ENCODE data around the gene KIF2A. TPM values are rescaled to one million over a fixed set of nuclear protein-coding genes. Genes with fewer than 3 reads are reported as not detected.

KIF2A gene
- total and polyA plus RNA-seq, 9 of the 15 experiments (the other 6 are each of a cell fraction or from before 2014, with no cell fraction given), result 42.6 to 126 (median 77.6) TPM

DNA sequence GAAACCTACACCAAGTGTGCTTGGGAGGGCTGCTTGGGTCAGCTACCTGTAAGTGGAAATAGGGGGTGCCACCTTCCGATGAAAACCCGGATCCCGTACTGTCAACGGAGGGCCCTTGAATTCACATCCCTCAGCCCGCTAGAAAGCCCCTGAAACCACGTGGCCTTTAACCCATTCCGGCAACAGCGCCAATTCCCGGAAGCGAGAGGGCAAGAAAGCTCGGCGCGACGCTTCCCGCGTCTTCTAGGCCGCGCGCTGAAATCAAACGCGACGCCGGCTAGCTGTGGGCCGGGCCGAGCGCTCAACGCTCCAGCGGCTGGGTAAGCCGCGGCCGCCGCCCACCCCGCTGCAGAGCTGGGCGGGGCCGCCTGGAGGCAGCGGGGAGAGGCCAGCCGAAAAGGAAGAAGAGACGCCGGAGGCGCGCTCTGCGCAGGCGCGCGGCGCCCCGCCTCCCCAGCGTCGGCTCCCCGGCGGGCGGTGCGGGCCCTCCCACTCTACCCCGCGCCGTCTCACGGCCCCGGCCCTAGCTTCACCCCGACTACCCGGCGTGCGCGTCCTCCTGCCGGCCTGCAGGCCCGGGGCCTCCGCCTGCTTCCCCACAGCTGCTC is at the start of gene KIF2A (continued):
- TF ChIP-seq, protein P1, sequence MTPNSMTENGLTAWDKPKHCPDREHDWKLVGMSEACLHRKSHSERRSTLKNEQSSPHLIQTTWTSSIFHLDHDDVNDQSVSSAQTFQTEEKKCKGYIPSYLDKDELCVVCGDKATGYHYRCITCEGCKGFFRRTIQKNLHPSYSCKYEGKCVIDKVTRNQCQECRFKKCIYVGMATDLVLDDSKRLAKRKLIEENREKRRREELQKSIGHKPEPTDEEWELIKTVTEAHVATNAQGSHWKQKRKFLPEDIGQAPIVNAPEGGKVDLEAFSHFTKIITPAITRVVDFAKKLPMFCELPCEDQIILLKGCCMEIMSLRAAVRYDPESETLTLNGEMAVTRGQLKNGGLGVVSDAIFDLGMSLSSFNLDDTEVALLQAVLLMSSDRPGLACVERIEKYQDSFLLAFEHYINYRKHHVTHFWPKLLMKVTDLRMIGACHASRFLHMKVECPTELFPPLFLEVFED (CRISPR knock-in tag; conservative IDR thresholded peaks at IDR 0.05), result 0 out of 2 replicates have a peak, but pooled peaks have one; percentile 40
- TF ChIP-seq ZBTB17 (CRISPR knock-in tag; IDR thresholded peaks at IDR 0.05) (peak; percentile 80; the same call in 1 of the 2 replicates), TBL1XR1 (IDR thresholded peaks at IDR 0.05; ENCODE audit: low read length in 2 of 2) (peak in 1 of 2 experiments; percentile 60; a peak in 2 of 4 replicates), LEF1 (IDR thresholded peaks at IDR 0.05) (no peak), EZH2 (IDR thresholded peaks at IDR 0.05; ENCODE audit: borderline replicate concordance, low read depth, low read length) (no peak), GABPB1 (CRISPR knock-in tag; IDR thresholded peaks at IDR 0.05) (peak; percentile 84), DPF2 (IDR thresholded peaks at IDR 0.05) (no peak), RFX7 (CRISPR knock-in tag; IDR thresholded peaks at IDR 0.05) (0 out of 2 replicates have a peak, but pooled peaks have one; percentile 48), SPI1 (IDR thresholded peaks at IDR 0.05; ENCODE audit: borderline replicate concordance, low read depth, low read length) (no peak), TCFL5 (CRISPR knock-in tag; conservative IDR thresholded peaks at IDR 0.05) (no peak), NONO (IDR thresholded peaks at IDR 0.05; ENCODE audit: low read depth in 2 of 2, low read length in 1 of 2) (peak in 1 of 2 experiments; percentile 53; a peak in 2 of 4 replicates), CHD1 (IDR thresholded peaks at IDR 0.05; ENCODE audit: low read length) (peak; percentile 44), ZKSCAN3 (CRISPR knock-in tag; IDR thresholded peaks at IDR 0.05) (no peak), NFE2 (IDR thresholded peaks at IDR 0.05; ENCODE audit: low read depth) (no peak), HNRNPH1 (optimal IDR thresholded peaks at IDR 0.05; ENCODE audit: low read depth, low read length) (no peak), TEAD2 (tag; IDR thresholded peaks at IDR 0.05) (peak; percentile 53; the same call in 1 of the 2 replicates)
- TF ChIP-seq, protein P2, sequence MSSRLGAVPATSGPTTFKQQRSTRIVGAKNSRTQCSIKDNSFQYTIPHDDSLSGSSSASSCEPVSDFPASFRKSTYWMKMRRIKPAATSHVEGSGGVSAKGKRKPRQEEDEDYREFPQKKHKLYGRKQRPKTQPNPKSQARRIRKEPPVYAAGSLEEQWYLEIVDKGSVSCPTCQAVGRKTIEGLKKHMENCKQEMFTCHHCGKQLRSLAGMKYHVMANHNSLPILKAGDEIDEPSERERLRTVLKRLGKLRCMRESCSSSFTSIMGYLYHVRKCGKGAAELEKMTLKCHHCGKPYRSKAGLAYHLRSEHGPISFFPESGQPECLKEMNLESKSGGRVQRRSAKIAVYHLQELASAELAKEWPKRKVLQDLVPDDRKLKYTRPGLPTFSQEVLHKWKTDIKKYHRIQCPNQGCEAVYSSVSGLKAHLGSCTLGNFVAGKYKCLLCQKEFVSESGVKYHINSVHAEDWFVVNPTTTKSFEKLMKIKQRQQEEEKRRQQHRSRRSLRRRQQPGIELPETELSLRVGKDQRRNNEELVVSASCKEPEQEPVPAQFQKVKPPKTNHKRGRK (tag; IDR thresholded peaks at IDR 0.05), result no peak
- TF ChIP-seq, protein P3, sequence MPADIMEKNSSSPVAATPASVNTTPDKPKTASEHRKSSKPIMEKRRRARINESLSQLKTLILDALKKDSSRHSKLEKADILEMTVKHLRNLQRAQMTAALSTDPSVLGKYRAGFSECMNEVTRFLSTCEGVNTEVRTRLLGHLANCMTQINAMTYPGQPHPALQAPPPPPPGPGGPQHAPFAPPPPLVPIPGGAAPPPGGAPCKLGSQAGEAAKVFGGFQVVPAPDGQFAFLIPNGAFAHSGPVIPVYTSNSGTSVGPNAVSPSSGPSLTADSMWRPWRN (IDR thresholded peaks at IDR 0.05; ENCODE audit: low read depth), result no peak
- TF ChIP-seq, protein P4, sequence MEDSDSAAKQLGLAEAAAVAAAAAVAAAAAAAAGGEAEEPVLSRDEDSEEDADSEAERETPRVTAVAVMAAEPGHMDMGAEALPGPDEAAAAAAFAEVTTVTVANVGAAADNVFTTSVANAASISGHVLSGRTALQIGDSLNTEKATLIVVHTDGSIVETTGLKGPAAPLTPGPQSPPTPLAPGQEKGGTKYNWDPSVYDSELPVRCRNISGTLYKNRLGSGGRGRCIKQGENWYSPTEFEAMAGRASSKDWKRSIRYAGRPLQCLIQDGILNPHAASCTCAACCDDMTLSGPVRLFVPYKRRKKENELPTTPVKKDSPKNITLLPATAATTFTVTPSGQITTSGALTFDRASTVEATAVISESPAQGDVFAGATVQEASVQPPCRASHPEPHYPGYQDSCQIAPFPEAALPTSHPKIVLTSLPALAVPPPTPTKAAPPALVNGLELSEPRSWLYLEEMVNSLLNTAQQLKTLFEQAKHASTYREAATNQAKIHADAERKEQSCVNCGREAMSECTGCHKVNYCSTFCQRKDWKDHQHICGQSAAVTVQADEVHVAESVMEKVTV (CRISPR knock-in tag; IDR thresholded peaks at IDR 0.05), result no peak
- TF ChIP-seq, protein P5, sequence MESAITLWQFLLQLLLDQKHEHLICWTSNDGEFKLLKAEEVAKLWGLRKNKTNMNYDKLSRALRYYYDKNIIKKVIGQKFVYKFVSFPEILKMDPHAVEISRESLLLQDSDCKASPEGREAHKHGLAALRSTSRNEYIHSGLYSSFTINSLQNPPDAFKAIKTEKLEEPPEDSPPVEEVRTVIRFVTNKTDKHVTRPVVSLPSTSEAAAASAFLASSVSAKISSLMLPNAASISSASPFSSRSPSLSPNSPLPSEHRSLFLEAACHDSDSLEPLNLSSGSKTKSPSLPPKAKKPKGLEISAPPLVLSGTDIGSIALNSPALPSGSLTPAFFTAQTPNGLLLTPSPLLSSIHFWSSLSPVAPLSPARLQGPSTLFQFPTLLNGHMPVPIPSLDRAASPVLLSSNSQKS (CRISPR knock-in tag; IDR thresholded peaks at IDR 0.05), result no peak
